ENCODE results near the gene MRGPRG. TPM values are rescaled to one million over a fixed set of nuclear protein-coding genes. Genes with fewer than 3 reads are reported as not detected.

The MRGPRG gene
- total RNA-seq, 2 experiments from 2014 or later: not detected

DNA sequence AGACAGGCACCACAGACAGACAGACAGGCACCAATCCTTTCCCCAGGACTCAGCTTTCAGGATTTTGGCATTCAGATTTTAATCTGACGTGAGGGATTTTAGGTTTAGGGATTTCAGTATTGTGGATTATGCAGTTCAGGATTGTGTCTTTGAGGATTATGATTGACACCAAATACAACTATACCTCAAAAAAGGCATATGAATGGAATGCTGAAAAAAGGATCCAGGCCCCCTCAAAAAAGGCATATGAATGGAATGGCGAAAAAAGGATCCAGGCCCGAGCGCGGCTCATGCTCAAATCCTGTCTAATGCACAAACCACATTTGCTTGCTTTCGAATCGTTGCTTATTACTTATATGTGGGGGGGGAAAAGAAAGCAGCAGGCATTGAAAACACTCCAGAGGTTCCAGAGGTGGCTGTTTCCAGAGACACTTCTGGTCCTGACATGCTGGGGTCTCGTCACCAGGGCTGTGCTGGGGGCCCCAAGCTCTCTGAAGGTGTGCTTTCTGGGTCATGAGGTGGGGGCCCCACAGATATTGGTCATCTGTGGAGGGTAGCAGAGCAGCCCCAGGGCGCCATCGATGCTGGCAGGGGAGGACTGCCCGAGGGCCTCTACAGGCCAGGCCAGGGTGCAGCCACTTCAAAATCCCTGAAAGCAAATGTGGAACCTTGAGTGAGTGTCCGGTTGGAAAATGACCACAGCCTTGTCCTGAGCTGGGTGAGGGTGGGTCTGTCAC lies 36.7 kb downstream of the MRGPRG start:
- Histone ChIP-seq H3K27ac (ENCODE audit: low read depth in 1 of 2, low read length in 2 of 2) (no peak overlapping the region), H3K36me3 (ENCODE audit: insufficient read depth, low read length) (no peaks in the 10 kb centered on the region), H3K4me1 (ENCODE audit: insufficient read depth, low read length) (no peaks in the 10 kb centered on the region), H3K27me3 (ENCODE audit: control insufficient read depth in 1 of 2, insufficient read depth in 2 of 2, low read length in 2 of 2) (no peaks in the 10 kb centered on the region), H3K4me3 (ENCODE audit: low read length) (no peak overlapping the region), H3K9me3 (ENCODE audit: control insufficient read depth in 1 of 2, insufficient read depth in 1 of 2, low read length in 2 of 2) (peaks cover 7 to 8% of the 10 kb centered on the region in 2 experiments)
- Mint-ChIP-seq H3K36me3 (ENCODE audit: low read depth) (no peaks in the 10 kb centered on the region), H3K9me3 (no peaks in the 10 kb centered on the region), H3K4me3 (no peak overlapping the region), H3K27ac (no peak overlapping the region), H3K27me3 (no peaks in the 10 kb centered on the region), H3K4me1 (ENCODE audit: low read depth) (no peaks in the 10 kb centered on the region)
- no peak for ATAC-seq (ENCODE audit: poor library complexity)
- ChIA-PET POLR2A (no interaction called here), CTCF (no interaction called here)
- peak in 1 of 14 experiments; percentile 21 for DNase-seq
- TF ChIP-seq, protein P1, sequence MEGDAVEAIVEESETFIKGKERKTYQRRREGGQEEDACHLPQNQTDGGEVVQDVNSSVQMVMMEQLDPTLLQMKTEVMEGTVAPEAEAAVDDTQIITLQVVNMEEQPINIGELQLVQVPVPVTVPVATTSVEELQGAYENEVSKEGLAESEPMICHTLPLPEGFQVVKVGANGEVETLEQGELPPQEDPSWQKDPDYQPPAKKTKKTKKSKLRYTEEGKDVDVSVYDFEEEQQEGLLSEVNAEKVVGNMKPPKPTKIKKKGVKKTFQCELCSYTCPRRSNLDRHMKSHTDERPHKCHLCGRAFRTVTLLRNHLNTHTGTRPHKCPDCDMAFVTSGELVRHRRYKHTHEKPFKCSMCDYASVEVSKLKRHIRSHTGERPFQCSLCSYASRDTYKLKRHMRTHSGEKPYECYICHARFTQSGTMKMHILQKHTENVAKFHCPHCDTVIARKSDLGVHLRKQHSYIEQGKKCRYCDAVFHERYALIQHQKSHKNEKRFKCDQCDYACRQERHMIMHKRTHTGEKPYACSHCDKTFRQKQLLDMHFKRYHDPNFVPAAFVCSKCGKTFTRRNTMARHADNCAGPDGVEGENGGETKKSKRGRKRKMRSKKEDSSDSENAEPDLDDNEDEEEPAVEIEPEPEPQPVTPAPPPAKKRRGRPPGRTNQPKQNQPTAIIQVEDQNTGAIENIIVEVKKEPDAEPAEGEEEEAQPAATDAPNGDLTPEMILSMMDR (IDR thresholded peaks at IDR 0.05): no peak
- intact Hi-C loops (cut with DNase I, micrococcal nuclease): loop anchor here in 1 of 2 experiments (5.0 kb wide), 1 partner anchor 50 kb away; no protein-coding TSS in a partner anchor

DNA sequence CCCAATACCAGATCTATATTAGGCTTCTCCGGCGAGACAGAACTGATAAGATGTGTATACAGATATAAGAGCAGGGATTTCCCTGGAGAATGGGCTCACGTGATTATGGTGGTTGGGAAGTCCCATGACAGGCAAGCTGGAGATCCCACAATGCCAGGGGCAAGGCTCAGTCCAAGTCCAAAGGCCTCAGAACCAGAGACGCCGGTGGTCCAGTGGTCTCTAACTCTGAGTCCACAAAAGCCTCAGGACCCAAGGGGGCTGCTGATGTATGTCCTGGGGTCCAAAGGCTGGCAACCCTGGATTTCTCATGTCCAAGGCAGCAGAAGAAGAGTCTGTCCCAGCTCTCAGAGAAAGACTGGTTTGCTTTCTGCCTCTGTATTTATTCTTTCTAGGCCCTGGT lies 37.7 kb downstream of the MRGPRG start:
- no peaks in the 10 kb centered on the region for H3K36me3 Mint-ChIP-seq (ENCODE audit: low read depth)
- no peak overlapping the region for H3K4me3 ChIP-seq (ENCODE audit: low read length)
- peaks cover 10 to 18% of the 10 kb centered on the region in 2 experiments for H3K9me3 ChIP-seq (ENCODE audit: control insufficient read depth in 1 of 2, insufficient read depth in 1 of 2, low read length in 2 of 2)
- no peak overlapping the region for H3K27ac Mint-ChIP-seq
- no peak for DNase-seq
- no peaks in the 10 kb centered on the region for H3K27me3 ChIP-seq (ENCODE audit: control insufficient read depth in 1 of 2, insufficient read depth in 2 of 2, low read length in 2 of 2)
- peaks cover 1% of the 10 kb centered on the region for H3K9me3 Mint-ChIP-seq
- no peaks in the 10 kb centered on the region for H3K36me3 ChIP-seq (ENCODE audit: insufficient read depth, low read length)
- ChIA-PET POLR2A (no interaction called here), CTCF (no interaction called here)
- no peak overlapping the region for H3K27ac ChIP-seq (ENCODE audit: low read depth in 1 of 2, low read length in 2 of 2)
- H3K4me1 ChIP-seq (ENCODE audit: insufficient read depth, low read length): no peaks in the 10 kb centered on the region
- H3K4me3 Mint-ChIP-seq: no peak overlapping the region
- intact Hi-C loops (cut with DNase I, micrococcal nuclease): loop anchor here in 1 of 2 experiments (5.0 kb wide), 1 partner anchor 49 kb away; no protein-coding TSS in a partner anchor
- peaks cover 2% of the 10 kb centered on the region for H3K27me3 Mint-ChIP-seq
- TF ChIP-seq, protein P1 (IDR thresholded peaks at IDR 0.05): no peak
- no peak for ATAC-seq (ENCODE audit: poor library complexity)
- H3K4me1 Mint-ChIP-seq (ENCODE audit: low read depth): no peaks in the 10 kb centered on the region

- Mint-ChIP-seq H3K4me1 (ENCODE audit: low read depth) (no peaks in the 10 kb centered on the region), H3K36me3 (ENCODE audit: low read depth) (no peaks in the 10 kb centered on the region), H3K27ac (no peak overlapping the region), H3K4me3 (no peak overlapping the region), H3K9me3 (peaks cover 6% of the 10 kb centered on the region), H3K27me3 (peaks cover 9% of the 10 kb centered on the region)
- H3K9me3 ChIP-seq (ENCODE audit: control insufficient read depth in 1 of 2, insufficient read depth in 1 of 2, low read length in 2 of 2): peaks cover 19 to 24% of the 10 kb centered on the region in 2 experiments
- intact Hi-C loops (cut with DNase I, micrococcal nuclease): no loop called here
- no peaks in the 10 kb centered on the region for H3K36me3 ChIP-seq (ENCODE audit: insufficient read depth, low read length)
- ChIA-PET CTCF (no interaction called here), POLR2A (no interaction called here)
- TF ChIP-seq, protein P1 (IDR thresholded peaks at IDR 0.05): no peak
- no peak overlapping the region for H3K4me3 ChIP-seq (ENCODE audit: low read length)
- DNase-seq (no peak), ATAC-seq (ENCODE audit: poor library complexity) (no peak)
- no peak overlapping the region for H3K27ac ChIP-seq (ENCODE audit: low read depth in 1 of 2, low read length in 2 of 2)
- H3K27me3 ChIP-seq (ENCODE audit: control insufficient read depth in 1 of 2, insufficient read depth in 2 of 2, low read length in 2 of 2): no peaks in the 10 kb centered on the region
- H3K4me1 ChIP-seq (ENCODE audit: insufficient read depth, low read length): no peaks in the 10 kb centered on the region
These were observed 40.3 kb downstream of the MRGPRG start for GRCh38 chr11:3178349-3178748.

Measured in CD4-positive, alpha-beta T cell (primary cell).